OCI-LY1 (cell line): ENCODE data around the gene PRR16.

ENCODE experiments used
- H2AFZ ChIP-seq: fragments of 200-600 bp; sonication (generic), shearing (Covaris generic); 2 replicates; pipeline ENCODE4 v1.6.0; 2014; ENCODE audit warnings: antibody characterized with exemption, mild to moderate bottlenecking, low read length
- H3F3A ChIP-seq: fragments of 200-600 bp; sonication (generic), shearing (Covaris generic); 2 replicates; pipeline ENCODE4 v1.6.0; 2014; ENCODE audit warnings: mild to moderate bottlenecking, antibody characterized with exemption, low read length, moderate library complexity; ENCODE audit not compliant: insufficient read depth
- H3K27ac ChIP-seq: fragments of 200-600 bp; sonication (generic); 2 replicates; pipeline ENCODE4 v1.5.1; 2014; ENCODE audit warnings: low read length, mixed run types, mild to moderate bottlenecking, low read depth; ENCODE audit not compliant: poor library complexity, severe bottlenecking
- H3K27me3 ChIP-seq: fragments of 200-600 bp; sonication (generic); 2 replicates; pipeline ENCODE4 v1.6.0; 2014; ENCODE audit warnings: antibody characterized with exemption, mild to moderate bottlenecking, low read length, moderate library complexity; ENCODE audit not compliant: insufficient read depth
- H3K36me3 ChIP-seq: fragments of 200-600 bp; sonication (generic); 2 replicates; pipeline ENCODE4 v1.6.1; 2014; ENCODE audit warnings: mild to moderate bottlenecking, antibody characterized with exemption, low read length, moderate library complexity, mixed read lengths; ENCODE audit not compliant: insufficient read depth
- H3K4me1 ChIP-seq: fragments of 200-600 bp; sonication (generic); 2 replicates; pipeline ENCODE4 v1.5.1; 2014; ENCODE audit warnings: mild to moderate bottlenecking, low read length, moderate library complexity; ENCODE audit not compliant: insufficient read depth, severe bottlenecking
- H3K4me2 ChIP-seq: fragments of 200-600 bp; sonication (generic), shearing (Covaris generic); 2 replicates; pipeline ENCODE4 v1.6.1; 2014; ENCODE audit warnings: low read length
- H3K4me3 ChIP-seq: fragments of 200-600 bp; sonication (generic); 2 replicates; pipeline ENCODE4 v1.5.1; 2014; ENCODE audit warnings: low read length, low read depth, mild to moderate bottlenecking, mixed read lengths; ENCODE audit not compliant: poor library complexity, severe bottlenecking
- H3K79me2 ChIP-seq: fragments of 200-600 bp; shearing (Covaris generic); 2 replicates; pipeline ENCODE4 v1.6.1; 2016; ENCODE audit warnings: mixed run types, low read length, mixed read lengths; ENCODE audit not compliant: insufficient read depth
- H3K9ac ChIP-seq: fragments of 200-600 bp; sonication (generic), shearing (Covaris generic); 2 replicates; pipeline ENCODE4 v1.6.1; 2014; ENCODE audit warnings: mild to moderate bottlenecking, low read length, mixed read lengths
- H3K9me2 ChIP-seq: fragments of 200-600 bp; sonication (generic), shearing (Covaris generic); 2 replicates; pipeline ENCODE4 v1.6.1; 2014; ENCODE audit warnings: low read depth, mild to moderate bottlenecking, low read length, mixed read lengths
- H3K9me3 ChIP-seq: fragments of 200-600 bp; shearing (Covaris generic); 2 replicates; pipeline ENCODE4 v1.6.1; 2014; ENCODE audit warnings: low read length, mixed read lengths
- H4K20me1 ChIP-seq: fragments of 200-600 bp; sonication (generic), shearing (Covaris generic); 2 replicates; pipeline ENCODE4 v1.6.0; 2016; ENCODE audit warnings: mild to moderate bottlenecking, low read length; ENCODE audit not compliant: insufficient read depth
- EZH2 ChIP-seq: fragments of 200-600 bp; sonication (generic), shearing (Covaris generic); IDR thresholded peaks from 2 replicates; pipeline ENCODE4 v1.8.0; 2017; ENCODE audit warnings: borderline replicate concordance, mixed run types, mild to moderate bottlenecking, antibody characterized with exemption, low read length, moderate library complexity, mixed read lengths
- TF ChIP-seq, protein P1 (sequence below): fragments of 200-600 bp; sonication (generic), shearing (Covaris generic); IDR thresholded peaks from 2 replicates; pipeline ENCODE4 v1.5.1; 2017; ENCODE audit warnings: mild to moderate bottlenecking, antibody characterized with exemption, low read length, moderate library complexity, mixed read lengths

Gene PRR16

GRCh38 chr5:120545951-120546350 is 81.9 kb downstream of the PRR16 start:
- H3K4me3 ChIP-seq = no peak overlapping the region
- H3K79me2 ChIP-seq = no peaks in the 10 kb centered on the region
- H3K4me2 ChIP-seq = no peak overlapping the region
- no peaks in the 10 kb centered on the region for H3K36me3 ChIP-seq
- H3F3A ChIP-seq = no peaks in the 10 kb centered on the region
- TF ChIP-seq, protein P1, sequence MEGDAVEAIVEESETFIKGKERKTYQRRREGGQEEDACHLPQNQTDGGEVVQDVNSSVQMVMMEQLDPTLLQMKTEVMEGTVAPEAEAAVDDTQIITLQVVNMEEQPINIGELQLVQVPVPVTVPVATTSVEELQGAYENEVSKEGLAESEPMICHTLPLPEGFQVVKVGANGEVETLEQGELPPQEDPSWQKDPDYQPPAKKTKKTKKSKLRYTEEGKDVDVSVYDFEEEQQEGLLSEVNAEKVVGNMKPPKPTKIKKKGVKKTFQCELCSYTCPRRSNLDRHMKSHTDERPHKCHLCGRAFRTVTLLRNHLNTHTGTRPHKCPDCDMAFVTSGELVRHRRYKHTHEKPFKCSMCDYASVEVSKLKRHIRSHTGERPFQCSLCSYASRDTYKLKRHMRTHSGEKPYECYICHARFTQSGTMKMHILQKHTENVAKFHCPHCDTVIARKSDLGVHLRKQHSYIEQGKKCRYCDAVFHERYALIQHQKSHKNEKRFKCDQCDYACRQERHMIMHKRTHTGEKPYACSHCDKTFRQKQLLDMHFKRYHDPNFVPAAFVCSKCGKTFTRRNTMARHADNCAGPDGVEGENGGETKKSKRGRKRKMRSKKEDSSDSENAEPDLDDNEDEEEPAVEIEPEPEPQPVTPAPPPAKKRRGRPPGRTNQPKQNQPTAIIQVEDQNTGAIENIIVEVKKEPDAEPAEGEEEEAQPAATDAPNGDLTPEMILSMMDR = no peak
- no peak for TF ChIP-seq EZH2
- no peaks in the 10 kb centered on the region for H3K9me3 ChIP-seq
- no peaks in the 10 kb centered on the region for H4K20me1 ChIP-seq
- no peak overlapping the region for H3K9ac ChIP-seq
- no peaks in the 10 kb centered on the region for H3K27me3 ChIP-seq
- H2AFZ ChIP-seq = no peak overlapping the region
- H3K27ac ChIP-seq = no peak overlapping the region
- no peaks in the 10 kb centered on the region for H3K9me2 ChIP-seq
- H3K4me1 ChIP-seq = no peaks in the 10 kb centered on the region

DNA sequence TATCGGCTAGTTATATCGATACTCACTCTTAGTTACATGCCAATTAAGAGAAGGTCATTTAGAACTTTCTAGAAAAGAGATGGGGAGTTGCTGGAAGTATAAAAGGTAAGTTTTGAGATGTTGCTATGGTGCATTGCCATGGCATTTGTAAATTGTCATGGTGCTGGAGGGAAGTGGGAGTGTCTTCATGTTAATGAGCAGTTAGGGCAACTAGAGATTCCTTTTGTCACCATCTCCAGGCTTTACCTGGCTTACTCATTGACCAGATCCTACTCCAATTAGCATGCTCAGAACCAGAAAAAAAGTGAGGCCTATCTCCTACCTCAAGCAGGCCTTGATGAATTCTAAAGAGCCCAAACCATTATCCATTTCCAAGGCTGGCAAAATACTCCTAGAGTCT is 82.8 kb downstream of the PRR16 start:
- Histone ChIP-seq H3K4me2 (no peak overlapping the region), H3K27me3 (no peaks in the 10 kb centered on the region), H3K9me3 (no peaks in the 10 kb centered on the region), H3K9ac (no peak overlapping the region), H3F3A (no peaks in the 10 kb centered on the region), H3K36me3 (no peaks in the 10 kb centered on the region), H3K9me2 (no peaks in the 10 kb centered on the region), H3K79me2 (no peaks in the 10 kb centered on the region), H3K27ac (no peak overlapping the region), H4K20me1 (no peaks in the 10 kb centered on the region), H3K4me3 (no peak overlapping the region), H2AFZ (no peak overlapping the region), H3K4me1 (no peaks in the 10 kb centered on the region)
- TF ChIP-seq EZH2 = no peak
- TF ChIP-seq, protein P1 = no peak

GRCh38 chr5:120550358-120550757 is 86.3 kb downstream of the PRR16 start:
- H3K4me1 ChIP-seq = no peaks in the 10 kb centered on the region
- H3F3A ChIP-seq = no peaks in the 10 kb centered on the region
- no peaks in the 10 kb centered on the region for H3K36me3 ChIP-seq
- no peak overlapping the region for H3K4me2 ChIP-seq
- H3K27me3 ChIP-seq = no peaks in the 10 kb centered on the region
- no peak overlapping the region for H2AFZ ChIP-seq
- H3K4me3 ChIP-seq = no peak overlapping the region
- H3K79me2 ChIP-seq = no peaks in the 10 kb centered on the region
- no peak overlapping the region for H3K27ac ChIP-seq
- TF ChIP-seq, protein P1 = no peak
- TF ChIP-seq EZH2 = no peak
- H3K9me3 ChIP-seq = no peaks in the 10 kb centered on the region
- no peaks in the 10 kb centered on the region for H4K20me1 ChIP-seq
- H3K9me2 ChIP-seq = no peaks in the 10 kb centered on the region
- H3K9ac ChIP-seq = no peak overlapping the region
